ENCODE data around the gene SEMA4B. TPM values are rescaled to one million over a fixed set of nuclear protein-coding genes. Genes with fewer than 3 reads are reported as not detected.
A peak's percentile ranks its signal among the peaks of the same experiment; 100 is the strongest.

The SEMA4B gene
- total RNA-seq, 1 experiment from 2014 or later = 50.2 TPM

DNA sequence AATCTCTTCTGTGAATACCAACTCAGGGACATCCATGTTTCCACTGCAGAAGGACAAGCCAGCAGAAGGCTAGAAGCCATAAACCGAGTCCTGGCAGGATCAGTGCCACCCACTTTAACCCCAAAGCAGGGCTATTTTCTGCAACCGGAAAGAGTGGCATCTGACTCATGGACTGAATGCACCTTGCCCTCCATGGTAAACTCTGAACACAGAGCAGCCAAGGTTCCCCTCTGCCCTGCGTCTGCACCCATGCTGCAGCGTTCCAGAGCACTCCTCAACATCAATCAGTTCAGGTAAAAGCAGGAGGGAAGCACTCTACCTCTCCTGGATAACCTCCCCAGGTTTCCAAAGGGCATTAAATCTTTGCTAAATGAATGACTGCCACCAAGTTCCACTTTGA is 63.5 kb downstream of the SEMA4B start (continued):
- TF ChIP-seq ZNF532 (CRISPR knock-in tag; IDR thresholded peaks at IDR 0.05; ENCODE audit: borderline replicate concordance) (no peak), CBFB (CRISPR knock-in tag; IDR thresholded peaks at IDR 0.05; ENCODE audit: low read depth) (no peak), PRRX2 (CRISPR knock-in tag; IDR thresholded peaks at IDR 0.05) (no peak), ZNF671 (CRISPR knock-in tag; IDR thresholded peaks at IDR 0.05) (no peak), ZNF121 (CRISPR knock-in tag; IDR thresholded peaks at IDR 0.05) (no peak), ZBTB43 (CRISPR knock-in tag; IDR thresholded peaks at IDR 0.05) (no peak)

DNA sequence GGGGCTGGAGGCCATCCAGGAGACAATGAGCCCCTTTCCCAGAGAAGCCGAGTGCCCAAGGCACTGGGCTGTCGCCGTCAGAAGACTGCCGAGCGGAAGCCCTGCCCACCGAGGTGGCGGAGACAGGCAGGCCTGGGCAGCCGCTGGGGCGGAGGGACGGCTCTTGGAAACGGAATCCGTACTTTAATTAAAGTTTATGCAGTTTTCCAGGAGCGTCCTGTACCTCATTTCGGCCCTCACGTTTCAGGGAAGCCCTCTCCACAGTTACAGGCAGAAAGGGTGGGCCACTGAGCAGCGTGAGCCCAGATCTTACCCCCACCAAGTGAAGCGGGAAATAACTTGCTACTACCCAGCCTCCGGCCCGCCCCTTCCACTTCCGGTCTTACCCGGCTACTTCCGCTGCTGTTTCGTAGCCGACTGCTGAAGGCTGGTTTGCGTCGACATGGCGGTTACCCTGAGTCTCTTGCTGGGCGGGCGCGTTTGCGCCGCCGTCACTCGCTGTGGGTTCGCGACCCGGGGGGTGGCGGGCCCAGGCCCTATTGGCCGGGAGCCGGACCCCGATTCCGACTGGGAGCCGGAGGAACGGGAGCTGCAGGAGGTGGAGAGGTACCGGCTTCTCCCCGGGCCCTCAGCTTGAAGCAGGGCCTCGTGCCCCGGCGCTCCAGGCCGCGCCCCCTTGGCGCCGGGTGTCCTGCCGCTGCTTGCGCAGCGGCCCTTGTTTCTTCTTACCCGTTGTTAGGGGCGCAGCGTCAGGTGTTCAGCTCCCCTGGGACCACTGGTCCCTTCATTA is 64.3 kb downstream of the SEMA4B start, which contains the start of gene NGRN:
Gene NGRN, plus strand, starts transcription at position 402 of the 790 bp plus-strand sequence. Its CDS starts 41 bp downstream, at position 443.
- ChIA-PET CTCF (interaction anchor here (0.6 to 1.0 kb wide), 4 partner anchors 32 to 122 kb away, joined by 3 to 10 read pairs (median 3); partner anchors contain the start of genes CIB1 and GDPGP1), POLR2A (interaction anchor here (0.6 to 1.3 kb wide), 5 partner anchors 16 to 47 kb away, joined by 3 to 9 read pairs (median 3); partner anchors contain the start of genes CIB1, GDPGP1 and TTLL13)
- peaks cover 23% of the 10 kb centered on the region for H3K36me3 Mint-ChIP-seq
- H3K4me3 Mint-ChIP-seq = peak within 1 kb of the TSS; percentile 95
- peaks cover 40% of the 10 kb centered on the region for H3K4me1 Mint-ChIP-seq
- ATAC-seq (peak; percentile 85), DNase-seq (ENCODE audit: low spot score) (peak; percentile 87)
- peak within 1 kb of the TSS; percentile 97 for H3K27ac Mint-ChIP-seq
- no peaks in the 10 kb centered on the region for H3K9me3 Mint-ChIP-seq
- H3K27me3 Mint-ChIP-seq (ENCODE audit: low read depth) = no peaks in the 10 kb centered on the region
- TF ChIP-seq FOXP1 (CRISPR knock-in tag; IDR thresholded peaks at IDR 0.05; ENCODE audit: borderline replicate concordance) (peak; percentile 63; the same call in 1 of the 2 replicates), NFE2L1 (CRISPR knock-in tag; IDR thresholded peaks at IDR 0.05) (no peak), MAX (CRISPR knock-in tag; IDR thresholded peaks at IDR 0.05) (peak; percentile 92), USF1 (CRISPR knock-in tag; IDR thresholded peaks at IDR 0.05) (peak; percentile 50; the same call in 1 of the 2 replicates), AFF4 (CRISPR knock-in tag; IDR thresholded peaks at IDR 0.05; ENCODE audit: borderline replicate concordance) (0 out of 2 replicates have a peak, but pooled peaks have one; percentile 51), RELA (CRISPR knock-in tag; IDR thresholded peaks at IDR 0.05; ENCODE audit: borderline replicate concordance) (peak; percentile 26; the same call in 1 of the 2 replicates), ZNF232 (CRISPR knock-in tag; IDR thresholded peaks at IDR 0.05) (peak; percentile 28; the same call in 1 of the 2 replicates), PRRX2 (CRISPR knock-in tag; IDR thresholded peaks at IDR 0.05) (no peak), GABPB1 (CRISPR knock-in tag; IDR thresholded peaks at IDR 0.05) (peak; percentile 84)
- TF ChIP-seq, protein P1, sequence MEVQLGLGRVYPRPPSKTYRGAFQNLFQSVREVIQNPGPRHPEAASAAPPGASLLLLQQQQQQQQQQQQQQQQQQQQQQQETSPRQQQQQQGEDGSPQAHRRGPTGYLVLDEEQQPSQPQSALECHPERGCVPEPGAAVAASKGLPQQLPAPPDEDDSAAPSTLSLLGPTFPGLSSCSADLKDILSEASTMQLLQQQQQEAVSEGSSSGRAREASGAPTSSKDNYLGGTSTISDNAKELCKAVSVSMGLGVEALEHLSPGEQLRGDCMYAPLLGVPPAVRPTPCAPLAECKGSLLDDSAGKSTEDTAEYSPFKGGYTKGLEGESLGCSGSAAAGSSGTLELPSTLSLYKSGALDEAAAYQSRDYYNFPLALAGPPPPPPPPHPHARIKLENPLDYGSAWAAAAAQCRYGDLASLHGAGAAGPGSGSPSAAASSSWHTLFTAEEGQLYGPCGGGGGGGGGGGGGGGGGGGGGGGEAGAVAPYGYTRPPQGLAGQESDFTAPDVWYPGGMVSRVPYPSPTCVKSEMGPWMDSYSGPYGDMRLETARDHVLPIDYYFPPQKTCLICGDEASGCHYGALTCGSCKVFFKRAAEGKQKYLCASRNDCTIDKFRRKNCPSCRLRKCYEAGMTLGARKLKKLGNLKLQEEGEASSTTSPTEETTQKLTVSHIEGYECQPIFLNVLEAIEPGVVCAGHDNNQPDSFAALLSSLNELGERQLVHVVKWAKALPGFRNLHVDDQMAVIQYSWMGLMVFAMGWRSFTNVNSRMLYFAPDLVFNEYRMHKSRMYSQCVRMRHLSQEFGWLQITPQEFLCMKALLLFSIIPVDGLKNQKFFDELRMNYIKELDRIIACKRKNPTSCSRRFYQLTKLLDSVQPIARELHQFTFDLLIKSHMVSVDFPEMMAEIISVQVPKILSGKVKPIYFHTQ (CRISPR knock-in tag; IDR thresholded peaks at IDR 0.05) = no peak
- TF ChIP-seq, protein P2, sequence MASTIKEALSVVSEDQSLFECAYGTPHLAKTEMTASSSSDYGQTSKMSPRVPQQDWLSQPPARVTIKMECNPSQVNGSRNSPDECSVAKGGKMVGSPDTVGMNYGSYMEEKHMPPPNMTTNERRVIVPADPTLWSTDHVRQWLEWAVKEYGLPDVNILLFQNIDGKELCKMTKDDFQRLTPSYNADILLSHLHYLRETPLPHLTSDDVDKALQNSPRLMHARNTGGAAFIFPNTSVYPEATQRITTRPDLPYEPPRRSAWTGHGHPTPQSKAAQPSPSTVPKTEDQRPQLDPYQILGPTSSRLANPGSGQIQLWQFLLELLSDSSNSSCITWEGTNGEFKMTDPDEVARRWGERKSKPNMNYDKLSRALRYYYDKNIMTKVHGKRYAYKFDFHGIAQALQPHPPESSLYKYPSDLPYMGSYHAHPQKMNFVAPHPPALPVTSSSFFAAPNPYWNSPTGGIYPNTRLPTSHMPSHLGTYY (CRISPR knock-in tag; IDR thresholded peaks at IDR 0.05) = no peak

All from WTC11 (cell line).